PFSK-1 (cell line): ENCODE data around the gene ENTPD8.

Experiments used
- FOXP2 ChIP-seq: optimal IDR thresholded peaks from 2 replicates; pipeline ENCODE3; 2011; ENCODE audit warnings: borderline replicate concordance, control low read depth, inconsistent platforms; ENCODE audit not compliant: insufficient read depth; ENCODE audit errors: extremely low read length, extremely low read depth
- POLR2AphosphoS5 ChIP-seq: IDR thresholded peaks from 2 replicates; pipeline ENCODE4 v1.6.1; 2012; ENCODE audit warnings: low read depth, mild to moderate bottlenecking, control low read depth, low read length, moderate library complexity
- SIN3A ChIP-seq: IDR thresholded peaks from 2 replicates; pipeline ENCODE4 v1.6.1; 2012; ENCODE audit warnings: mild to moderate bottlenecking, low read length, moderate library complexity, borderline replicate concordance; ENCODE audit not compliant: insufficient read depth
- TAF1 ChIP-seq: IDR thresholded peaks from 2 replicates; pipeline ENCODE4 v1.6.1; 2012; ENCODE audit warnings: low read length, control low read depth, borderline replicate concordance; ENCODE audit not compliant: insufficient read depth
- TF ChIP-seq, protein P1 (sequence below), 2 experiments: IDR thresholded peaks; 2 replicates each; pipeline versions ENCODE4 v1.6.1 to v1.8.0; 2011 to 2012; ENCODE audit warnings: low read depth in 2 of 2, low read length in 2 of 2, control low read depth in 1 of 2, inconsistent platforms in 1 of 2, mild to moderate bottlenecking in 1 of 2, moderate library complexity in 1 of 2; ENCODE audit not compliant: insufficient read depth in 1 of 2

ENTPD8 gene

DNA sequence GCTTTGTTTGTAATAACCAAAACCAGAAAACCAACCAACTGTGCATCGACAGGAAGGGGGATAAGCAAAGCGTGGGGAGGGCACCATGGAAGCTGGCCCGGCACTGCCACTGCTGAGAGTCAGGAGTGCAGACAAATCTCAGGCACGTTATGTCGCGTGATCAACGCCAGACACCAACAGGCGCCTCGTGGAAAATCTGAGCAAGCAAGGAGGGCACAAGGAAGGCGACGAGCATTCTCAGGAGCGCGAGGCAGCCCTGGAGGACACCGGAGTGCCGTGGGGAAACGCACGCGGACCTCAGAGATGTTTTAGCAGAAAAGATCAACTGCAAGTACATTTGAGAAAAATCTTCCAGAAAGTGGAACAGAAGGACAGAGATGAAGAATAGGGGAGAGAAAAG, 33.1 kb upstream of the ENTPD8 start:
- no peak for TF ChIP-seq POLR2AphosphoS5
- TF ChIP-seq, protein P1, sequence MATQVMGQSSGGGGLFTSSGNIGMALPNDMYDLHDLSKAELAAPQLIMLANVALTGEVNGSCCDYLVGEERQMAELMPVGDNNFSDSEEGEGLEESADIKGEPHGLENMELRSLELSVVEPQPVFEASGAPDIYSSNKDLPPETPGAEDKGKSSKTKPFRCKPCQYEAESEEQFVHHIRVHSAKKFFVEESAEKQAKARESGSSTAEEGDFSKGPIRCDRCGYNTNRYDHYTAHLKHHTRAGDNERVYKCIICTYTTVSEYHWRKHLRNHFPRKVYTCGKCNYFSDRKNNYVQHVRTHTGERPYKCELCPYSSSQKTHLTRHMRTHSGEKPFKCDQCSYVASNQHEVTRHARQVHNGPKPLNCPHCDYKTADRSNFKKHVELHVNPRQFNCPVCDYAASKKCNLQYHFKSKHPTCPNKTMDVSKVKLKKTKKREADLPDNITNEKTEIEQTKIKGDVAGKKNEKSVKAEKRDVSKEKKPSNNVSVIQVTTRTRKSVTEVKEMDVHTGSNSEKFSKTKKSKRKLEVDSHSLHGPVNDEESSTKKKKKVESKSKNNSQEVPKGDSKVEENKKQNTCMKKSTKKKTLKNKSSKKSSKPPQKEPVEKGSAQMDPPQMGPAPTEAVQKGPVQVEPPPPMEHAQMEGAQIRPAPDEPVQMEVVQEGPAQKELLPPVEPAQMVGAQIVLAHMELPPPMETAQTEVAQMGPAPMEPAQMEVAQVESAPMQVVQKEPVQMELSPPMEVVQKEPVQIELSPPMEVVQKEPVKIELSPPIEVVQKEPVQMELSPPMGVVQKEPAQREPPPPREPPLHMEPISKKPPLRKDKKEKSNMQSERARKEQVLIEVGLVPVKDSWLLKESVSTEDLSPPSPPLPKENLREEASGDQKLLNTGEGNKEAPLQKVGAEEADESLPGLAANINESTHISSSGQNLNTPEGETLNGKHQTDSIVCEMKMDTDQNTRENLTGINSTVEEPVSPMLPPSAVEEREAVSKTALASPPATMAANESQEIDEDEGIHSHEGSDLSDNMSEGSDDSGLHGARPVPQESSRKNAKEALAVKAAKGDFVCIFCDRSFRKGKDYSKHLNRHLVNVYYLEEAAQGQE (IDR thresholded peaks at IDR 0.05; ENCODE audit: insufficient read depth in 1 of 2, low read depth in 2 of 2, low read length in 2 of 2) = no peak
- no peak for TF ChIP-seq FOXP2

DNA sequence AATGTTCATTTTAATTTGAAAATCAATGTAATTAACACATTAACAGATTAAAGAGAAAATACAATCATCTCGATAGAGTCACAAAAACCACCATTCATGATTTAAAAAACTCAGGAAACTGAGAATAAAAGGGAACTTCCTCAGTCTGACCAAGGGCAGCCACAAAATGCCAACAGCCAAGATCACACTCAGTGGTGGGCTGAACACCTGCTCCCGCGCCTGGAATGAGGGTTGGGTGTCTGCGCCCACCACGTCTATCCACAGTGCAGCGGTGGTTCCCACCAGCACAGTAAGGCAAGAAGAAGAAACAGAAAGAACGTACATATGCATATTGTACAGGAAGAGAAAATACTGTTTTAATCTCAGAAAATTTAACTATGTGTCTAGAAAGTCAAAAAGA, 29.6 kb upstream of the ENTPD8 start:
- no peak for TF ChIP-seq SIN3A
- TF ChIP-seq, protein P1 (IDR thresholded peaks at IDR 0.05; ENCODE audit: insufficient read depth in 1 of 2, low read depth in 2 of 2, low read length in 2 of 2) = no peak
- TF ChIP-seq POLR2AphosphoS5 = no peak
- TF ChIP-seq FOXP2 = no peak
- no peak for TF ChIP-seq TAF1

DNA sequence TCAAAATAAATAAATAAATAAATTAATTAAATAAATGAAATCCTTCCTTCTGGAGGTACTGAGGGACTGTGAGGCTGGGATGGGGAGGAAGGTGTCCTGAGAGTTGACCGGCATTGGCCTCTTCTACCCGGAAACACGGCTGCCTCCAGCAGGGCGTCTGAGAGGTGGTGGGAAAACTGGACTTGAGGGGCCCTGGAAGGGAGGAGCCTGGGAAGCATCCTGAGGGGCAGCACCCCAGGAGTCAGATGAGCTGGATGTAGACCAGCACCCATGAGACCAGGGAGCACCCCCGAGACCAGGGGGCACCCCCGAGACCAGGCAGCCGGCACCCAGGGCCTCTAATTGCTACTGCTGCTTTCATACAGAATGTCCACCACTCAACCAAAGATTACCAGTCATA, 26.7 kb upstream of the ENTPD8 start:
- TF ChIP-seq TAF1 (no peak), FOXP2 (no peak), POLR2AphosphoS5 (no peak), SIN3A (no peak)
- TF ChIP-seq, protein P1 (IDR thresholded peaks at IDR 0.05; ENCODE audit: insufficient read depth in 1 of 2, low read depth in 2 of 2, low read length in 2 of 2) = no peak

DNA sequence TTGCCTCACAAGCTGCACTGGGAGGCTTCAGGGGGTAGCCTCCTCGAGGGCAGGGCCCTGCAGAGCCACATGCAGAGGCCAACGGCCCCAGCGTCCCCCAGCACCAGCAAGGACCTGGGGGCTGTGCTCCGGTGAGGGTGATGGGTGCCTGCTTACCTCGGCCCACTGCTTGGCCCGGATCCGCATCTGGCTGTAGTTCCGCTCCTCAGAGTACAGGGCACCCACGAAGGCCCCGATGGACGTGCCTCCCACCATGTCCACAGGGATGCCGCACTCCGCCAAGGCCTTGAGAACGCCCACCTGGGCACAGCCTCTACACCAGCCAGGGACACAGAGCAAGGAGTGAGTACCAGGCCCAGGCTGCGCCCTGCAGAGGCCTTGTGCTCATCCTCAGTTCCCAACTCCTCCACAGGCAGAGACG, 26.0 kb upstream of the ENTPD8 start:
- TF ChIP-seq POLR2AphosphoS5 = no peak
- no peak for TF ChIP-seq TAF1
- TF ChIP-seq SIN3A = no peak
- TF ChIP-seq, protein P1 (IDR thresholded peaks at IDR 0.05; ENCODE audit: insufficient read depth in 1 of 2, low read depth in 2 of 2, low read length in 2 of 2) = no peak
- no peak for TF ChIP-seq FOXP2

GRCh38 chr9:137465720-137466388, 24.7 kb upstream of the ENTPD8 start:
- TF ChIP-seq FOXP2 (no peak), TAF1 (no peak), SIN3A (no peak), POLR2AphosphoS5 (no peak)
- TF ChIP-seq, protein P1 (IDR thresholded peaks at IDR 0.05; ENCODE audit: insufficient read depth in 1 of 2, low read depth in 2 of 2, low read length in 2 of 2) = no peak
